H1 (cell line): ENCODE measurements around the gene LY6G5C. TPM values are rescaled to one million over a fixed set of nuclear protein-coding genes. Genes with fewer than 3 reads are reported as not detected.

Experiments used
- CREB1 ChIP-seq: IDR thresholded peaks from 2 replicates; pipeline ENCODE4 v1.6.1; 2012; ENCODE audit warnings: inconsistent platforms
- CTCF ChIP-seq, 3 experiments: IDR thresholded peaks; 1 replicate in 2 of 3; 2 replicates in 1 of 3; pipeline versions ENCODE4 v1.5.1 to v1.6.1; 2011; ENCODE audit warnings: low read length in 3 of 3, mild to moderate bottlenecking in 3 of 3, inconsistent platforms in 2 of 3, low read depth in 1 of 3, moderate library complexity in 1 of 3; ENCODE audit not compliant: insufficient read depth in 1 of 3; ENCODE audit errors: control extremely low read depth in 1 of 3
- NANOG ChIP-seq: IDR thresholded peaks from 2 replicates; pipeline ENCODE4 v1.6.1; 2011; ENCODE audit warnings: low read length, low read depth, mild to moderate bottlenecking, inconsistent platforms; ENCODE audit not compliant: insufficient read depth, poor library complexity, severe bottlenecking
- RXRA ChIP-seq: IDR thresholded peaks from 2 replicates; pipeline ENCODE4 v1.6.1; 2011; ENCODE audit warnings: low read depth, mild to moderate bottlenecking, low read length, moderate library complexity; ENCODE audit not compliant: insufficient read depth
- SIRT6 ChIP-seq: IDR thresholded peaks from one replicate; pipeline ENCODE4 v1.7.1; 2012; ENCODE audit warnings: low read length, inconsistent platforms
- SP1 ChIP-seq: IDR thresholded peaks from 2 replicates; pipeline ENCODE4 v1.6.1; 2011; ENCODE audit warnings: low read depth, low read length
- ZNF274 ChIP-seq: IDR thresholded peaks from 2 replicates; pipeline ENCODE4 v1.7.0; 2012; ENCODE audit warnings: low read length, borderline replicate concordance; ENCODE audit errors: extremely low read depth
- polyA plus RNA-seq, 7 experiments: library from polyadenylated mRNA; depleted of rRNA in 3 of 7; stranded (reverse) in 5 of 7; unstranded in 2 of 7; fragments of >200 nt in 5 of 7; fragments of 200-250 nt in 2 of 7; gene quantifications; 1 replicate in 5 of 7; 2 replicates in 1 of 7; 4 replicates in 1 of 7; pipeline versions ENCODE4 v1.2.1 to v1.2.3, GENCODE V29; 2011 to 2013; ENCODE audit warnings: missing spikeins in 2 of 7, mixed read lengths in 2 of 7
- total RNA-seq: library from RNA; stranded (reverse); fragmentation: NEBNext Ultra II Directional; extraction: Animal tissue kit (Norgen Biotek cat#: 25700); gene quantifications from 2 replicates; pipeline ENCODE4 v1.2.1, GENCODE V29; 2021
- TF ChIP-seq, protein P1 (sequence below): fragments of 300-600 bp; sonication (generic); IDR thresholded peaks from 2 replicates; pipeline ENCODE4 v1.7.1; 2012; ENCODE audit warnings: low read length, moderate library complexity, mild to moderate bottlenecking, inconsistent platforms; ENCODE audit not compliant: insufficient replicate concordance

Gene LY6G5C
- total and polyA plus RNA-seq, 2 of the 8 experiments (the other 6 are each of a cell fraction or from before 2014, with no cell fraction given), result 1.1 to 1.8 TPM

- TF ChIP-seq, protein P1, sequence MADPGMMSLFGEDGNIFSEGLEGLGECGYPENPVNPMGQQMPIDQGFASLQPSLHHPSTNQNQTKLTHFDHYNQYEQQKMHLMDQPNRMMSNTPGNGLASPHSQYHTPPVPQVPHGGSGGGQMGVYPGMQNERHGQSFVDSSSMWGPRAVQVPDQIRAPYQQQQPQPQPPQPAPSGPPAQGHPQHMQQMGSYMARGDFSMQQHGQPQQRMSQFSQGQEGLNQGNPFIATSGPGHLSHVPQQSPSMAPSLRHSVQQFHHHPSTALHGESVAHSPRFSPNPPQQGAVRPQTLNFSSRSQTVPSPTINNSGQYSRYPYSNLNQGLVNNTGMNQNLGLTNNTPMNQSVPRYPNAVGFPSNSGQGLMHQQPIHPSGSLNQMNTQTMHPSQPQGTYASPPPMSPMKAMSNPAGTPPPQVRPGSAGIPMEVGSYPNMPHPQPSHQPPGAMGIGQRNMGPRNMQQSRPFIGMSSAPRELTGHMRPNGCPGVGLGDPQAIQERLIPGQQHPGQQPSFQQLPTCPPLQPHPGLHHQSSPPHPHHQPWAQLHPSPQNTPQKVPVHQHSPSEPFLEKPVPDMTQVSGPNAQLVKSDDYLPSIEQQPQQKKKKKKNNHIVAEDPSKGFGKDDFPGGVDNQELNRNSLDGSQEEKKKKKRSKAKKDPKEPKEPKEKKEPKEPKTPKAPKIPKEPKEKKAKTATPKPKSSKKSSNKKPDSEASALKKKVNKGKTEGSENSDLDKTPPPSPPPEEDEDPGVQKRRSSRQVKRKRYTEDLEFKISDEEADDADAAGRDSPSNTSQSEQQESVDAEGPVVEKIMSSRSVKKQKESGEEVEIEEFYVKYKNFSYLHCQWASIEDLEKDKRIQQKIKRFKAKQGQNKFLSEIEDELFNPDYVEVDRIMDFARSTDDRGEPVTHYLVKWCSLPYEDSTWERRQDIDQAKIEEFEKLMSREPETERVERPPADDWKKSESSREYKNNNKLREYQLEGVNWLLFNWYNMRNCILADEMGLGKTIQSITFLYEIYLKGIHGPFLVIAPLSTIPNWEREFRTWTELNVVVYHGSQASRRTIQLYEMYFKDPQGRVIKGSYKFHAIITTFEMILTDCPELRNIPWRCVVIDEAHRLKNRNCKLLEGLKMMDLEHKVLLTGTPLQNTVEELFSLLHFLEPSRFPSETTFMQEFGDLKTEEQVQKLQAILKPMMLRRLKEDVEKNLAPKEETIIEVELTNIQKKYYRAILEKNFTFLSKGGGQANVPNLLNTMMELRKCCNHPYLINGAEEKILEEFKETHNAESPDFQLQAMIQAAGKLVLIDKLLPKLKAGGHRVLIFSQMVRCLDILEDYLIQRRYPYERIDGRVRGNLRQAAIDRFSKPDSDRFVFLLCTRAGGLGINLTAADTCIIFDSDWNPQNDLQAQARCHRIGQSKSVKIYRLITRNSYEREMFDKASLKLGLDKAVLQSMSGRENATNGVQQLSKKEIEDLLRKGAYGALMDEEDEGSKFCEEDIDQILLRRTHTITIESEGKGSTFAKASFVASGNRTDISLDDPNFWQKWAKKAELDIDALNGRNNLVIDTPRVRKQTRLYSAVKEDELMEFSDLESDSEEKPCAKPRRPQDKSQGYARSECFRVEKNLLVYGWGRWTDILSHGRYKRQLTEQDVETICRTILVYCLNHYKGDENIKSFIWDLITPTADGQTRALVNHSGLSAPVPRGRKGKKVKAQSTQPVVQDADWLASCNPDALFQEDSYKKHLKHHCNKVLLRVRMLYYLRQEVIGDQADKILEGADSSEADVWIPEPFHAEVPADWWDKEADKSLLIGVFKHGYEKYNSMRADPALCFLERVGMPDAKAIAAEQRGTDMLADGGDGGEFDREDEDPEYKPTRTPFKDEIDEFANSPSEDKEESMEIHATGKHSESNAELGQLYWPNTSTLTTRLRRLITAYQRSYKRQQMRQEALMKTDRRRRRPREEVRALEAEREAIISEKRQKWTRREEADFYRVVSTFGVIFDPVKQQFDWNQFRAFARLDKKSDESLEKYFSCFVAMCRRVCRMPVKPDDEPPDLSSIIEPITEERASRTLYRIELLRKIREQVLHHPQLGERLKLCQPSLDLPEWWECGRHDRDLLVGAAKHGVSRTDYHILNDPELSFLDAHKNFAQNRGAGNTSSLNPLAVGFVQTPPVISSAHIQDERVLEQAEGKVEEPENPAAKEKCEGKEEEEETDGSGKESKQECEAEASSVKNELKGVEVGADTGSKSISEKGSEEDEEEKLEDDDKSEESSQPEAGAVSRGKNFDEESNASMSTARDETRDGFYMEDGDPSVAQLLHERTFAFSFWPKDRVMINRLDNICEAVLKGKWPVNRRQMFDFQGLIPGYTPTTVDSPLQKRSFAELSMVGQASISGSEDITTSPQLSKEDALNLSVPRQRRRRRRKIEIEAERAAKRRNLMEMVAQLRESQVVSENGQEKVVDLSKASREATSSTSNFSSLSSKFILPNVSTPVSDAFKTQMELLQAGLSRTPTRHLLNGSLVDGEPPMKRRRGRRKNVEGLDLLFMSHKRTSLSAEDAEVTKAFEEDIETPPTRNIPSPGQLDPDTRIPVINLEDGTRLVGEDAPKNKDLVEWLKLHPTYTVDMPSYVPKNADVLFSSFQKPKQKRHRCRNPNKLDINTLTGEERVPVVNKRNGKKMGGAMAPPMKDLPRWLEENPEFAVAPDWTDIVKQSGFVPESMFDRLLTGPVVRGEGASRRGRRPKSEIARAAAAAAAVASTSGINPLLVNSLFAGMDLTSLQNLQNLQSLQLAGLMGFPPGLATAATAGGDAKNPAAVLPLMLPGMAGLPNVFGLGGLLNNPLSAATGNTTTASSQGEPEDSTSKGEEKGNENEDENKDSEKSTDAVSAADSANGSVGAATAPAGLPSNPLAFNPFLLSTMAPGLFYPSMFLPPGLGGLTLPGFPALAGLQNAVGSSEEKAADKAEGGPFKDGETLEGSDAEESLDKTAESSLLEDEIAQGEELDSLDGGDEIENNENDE, result no peak
- TF ChIP-seq ZNF274, result no peak
- peak; percentile 51; the same call in 1 of the 2 replicates for TF ChIP-seq CREB1
- no peak for TF ChIP-seq NANOG
- no peak for TF ChIP-seq SIRT6
- no peak for TF ChIP-seq RXRA
- peak; percentile 52 to 74 (median 72); a peak in 3 of 4 replicates for TF ChIP-seq CTCF (IDR thresholded peaks at IDR 0.05; ENCODE audit: control extremely low read depth in 1 of 3, insufficient read depth in 1 of 3, low read depth in 1 of 3, low read length in 3 of 3)
- TF ChIP-seq SP1, result no peak
These were observed 36.8 kb upstream of the LY6G5C start (continued) for GRCh38 chr6:31717499-31718222.
